ENCODE results near the gene CASP10.

Gene CASP10

DNA sequence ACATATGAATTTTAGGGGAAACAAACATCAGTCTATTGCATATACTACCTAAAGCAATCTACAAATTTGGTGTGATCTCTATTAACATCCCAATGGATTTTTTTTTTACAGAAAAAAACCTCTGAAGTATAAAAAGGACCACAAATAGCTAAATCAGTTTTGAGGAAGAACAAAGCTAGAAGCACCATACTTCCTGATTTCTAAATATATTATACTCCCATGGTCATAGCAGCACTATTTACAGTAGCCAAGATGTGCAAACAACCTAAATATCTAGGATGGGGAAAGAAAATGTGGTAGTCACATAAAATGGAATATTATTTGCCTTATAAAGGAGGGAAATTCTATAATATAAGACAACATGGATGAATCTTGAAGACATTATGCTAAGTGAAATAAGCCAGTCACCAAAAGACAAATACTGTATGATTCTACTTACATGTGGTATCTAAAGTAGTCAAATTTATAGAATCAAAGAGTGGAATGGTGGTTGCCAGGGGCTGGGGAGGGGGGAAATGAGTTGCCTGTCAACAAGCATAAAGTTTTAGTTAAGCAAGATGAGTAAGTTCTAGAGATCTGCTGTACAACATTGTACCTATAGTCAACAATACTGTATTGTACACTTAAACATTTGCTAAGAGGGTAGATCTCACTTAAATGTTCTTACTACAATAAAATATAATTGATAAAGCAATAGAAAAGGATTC lies 59.8 kb downstream of the CASP10 start:
- Histone ChIP-seq H3K9me3 (ENCODE audit: control insufficient read depth, insufficient read depth, low read length) (no peaks in the 10 kb centered on the region), H3K4me1 (ENCODE audit: control insufficient read depth, insufficient read depth, low read length) (no peaks in the 10 kb centered on the region), H3K27me3 (ENCODE audit: control insufficient read depth, insufficient read depth, low read length) (no peaks in the 10 kb centered on the region), H3K9ac (ENCODE audit: low read depth, low read length) (no peak overlapping the region), H3K4me3 (ENCODE audit: low read depth, low read length) (no peak overlapping the region), H3K36me3 (ENCODE audit: control insufficient read depth, insufficient read depth, low read length) (peaks cover 3% of the 10 kb centered on the region)

DNA sequence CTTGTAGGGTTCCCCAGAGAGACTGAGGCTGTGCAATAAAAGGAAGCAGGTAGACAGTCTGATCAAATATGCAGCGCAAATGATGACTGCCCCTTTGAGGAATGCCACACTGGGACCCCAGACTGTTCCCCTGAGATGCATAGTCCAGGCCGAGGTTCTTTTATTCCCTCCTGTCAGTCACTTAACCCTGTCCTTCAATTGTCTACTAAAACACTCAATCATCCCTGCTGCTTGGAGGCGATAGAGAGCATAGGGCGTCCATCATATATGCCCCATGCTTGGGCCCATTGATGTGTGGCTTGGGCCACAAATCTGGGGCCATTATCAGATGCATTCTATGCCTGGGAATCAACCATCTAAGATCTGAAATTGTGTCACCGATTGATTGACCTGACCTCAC lies 61.9 kb downstream of the CASP10 start:
- no peaks in the 10 kb centered on the region for H3K9me3 ChIP-seq (ENCODE audit: control insufficient read depth, insufficient read depth, low read length)
- no peak overlapping the region for H3K9ac ChIP-seq (ENCODE audit: low read depth, low read length)
- H3K36me3 ChIP-seq (ENCODE audit: control insufficient read depth, insufficient read depth, low read length), result no peaks in the 10 kb centered on the region
- H3K4me1 ChIP-seq (ENCODE audit: control insufficient read depth, insufficient read depth, low read length), result no peaks in the 10 kb centered on the region
- no peak overlapping the region for H3K4me3 ChIP-seq (ENCODE audit: low read depth, low read length)
- no peaks in the 10 kb centered on the region for H3K27me3 ChIP-seq (ENCODE audit: control insufficient read depth, insufficient read depth, low read length)

DNA sequence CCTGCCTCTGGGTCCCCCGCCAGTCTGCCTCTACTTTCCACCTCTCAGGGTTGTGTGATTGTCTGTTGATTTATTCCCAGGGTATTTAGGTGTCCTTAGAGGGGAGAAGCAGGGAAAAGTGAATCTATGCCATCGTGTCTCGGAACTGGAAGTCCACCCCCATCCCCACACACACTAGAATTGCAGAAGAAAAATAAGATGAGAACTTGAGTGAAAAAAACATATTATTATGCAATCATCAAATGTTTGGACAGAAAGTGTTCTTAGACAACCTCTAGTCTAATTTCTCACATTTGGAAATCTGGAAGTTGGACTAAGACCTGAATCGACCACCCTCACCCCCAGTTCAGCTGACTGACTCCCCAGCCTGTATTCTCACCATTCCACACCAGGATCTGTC lies 63.3 kb downstream of the CASP10 start:
- Histone ChIP-seq H3K9ac (ENCODE audit: low read depth, low read length) (no peak overlapping the region), H3K9me3 (ENCODE audit: control insufficient read depth, insufficient read depth, low read length) (no peaks in the 10 kb centered on the region), H3K36me3 (ENCODE audit: control insufficient read depth, insufficient read depth, low read length) (no peaks in the 10 kb centered on the region), H3K4me1 (ENCODE audit: control insufficient read depth, insufficient read depth, low read length) (no peaks in the 10 kb centered on the region), H3K27me3 (ENCODE audit: control insufficient read depth, insufficient read depth, low read length) (no peaks in the 10 kb centered on the region), H3K4me3 (ENCODE audit: low read depth, low read length) (no peak overlapping the region)

DNA sequence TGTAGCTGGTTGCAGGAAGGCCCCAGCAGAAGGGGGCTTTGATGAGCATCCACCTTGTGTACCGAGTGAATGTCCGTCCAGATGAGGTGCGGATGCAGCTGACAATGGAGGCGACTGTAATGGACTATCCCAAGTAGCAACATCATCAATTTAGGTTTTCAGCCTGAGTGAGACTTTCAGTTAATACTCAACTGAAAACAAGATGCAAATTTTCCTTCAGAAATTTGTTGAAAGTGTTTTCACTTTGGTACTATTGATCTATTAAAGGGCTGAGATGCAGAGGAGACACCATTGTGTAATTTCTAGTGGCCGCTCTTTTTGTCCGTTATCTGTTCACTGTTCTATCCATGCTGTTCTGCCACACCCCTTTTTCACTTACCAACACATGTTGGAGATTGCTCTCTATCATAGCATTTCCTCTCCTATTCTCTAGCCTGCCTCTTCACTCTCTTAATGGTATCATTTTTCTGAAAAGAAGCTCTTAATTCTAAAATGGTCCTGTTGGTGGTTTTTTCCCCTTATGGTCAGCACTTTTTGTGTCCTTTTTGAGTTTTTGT lies 65.4 kb downstream of the CASP10 start:
- H3K27me3 ChIP-seq (ENCODE audit: control insufficient read depth, insufficient read depth, low read length), result no peaks in the 10 kb centered on the region
- no peaks in the 10 kb centered on the region for H3K36me3 ChIP-seq (ENCODE audit: control insufficient read depth, insufficient read depth, low read length)
- H3K4me3 ChIP-seq (ENCODE audit: low read depth, low read length), result no peak overlapping the region
- no peaks in the 10 kb centered on the region for H3K9me3 ChIP-seq (ENCODE audit: control insufficient read depth, insufficient read depth, low read length)
- no peaks in the 10 kb centered on the region for H3K4me1 ChIP-seq (ENCODE audit: control insufficient read depth, insufficient read depth, low read length)
- no peak overlapping the region for H3K9ac ChIP-seq (ENCODE audit: low read depth, low read length)

DNA sequence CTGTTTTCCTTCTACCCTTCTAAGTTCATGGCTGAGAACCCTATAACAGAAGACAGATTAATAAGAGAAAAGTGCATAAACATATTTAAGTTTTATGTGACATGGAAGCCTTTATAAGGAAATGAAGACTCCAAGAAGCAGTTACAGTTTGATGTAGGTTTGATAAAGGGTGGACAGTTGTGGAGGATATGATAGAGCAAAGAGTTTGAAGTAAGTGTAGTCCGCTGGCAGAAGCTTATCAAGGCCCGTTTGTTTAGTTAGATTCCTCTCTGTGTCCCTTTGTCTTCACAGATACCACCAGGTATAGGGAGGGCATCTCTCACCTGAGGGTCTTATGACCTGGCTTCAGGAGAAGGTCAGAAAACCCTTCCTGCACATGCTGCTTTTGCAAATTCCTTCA lies 66.9 kb downstream of the CASP10 start:
- H3K36me3 ChIP-seq (ENCODE audit: control insufficient read depth, insufficient read depth, low read length), result no peaks in the 10 kb centered on the region
- no peaks in the 10 kb centered on the region for H3K27me3 ChIP-seq (ENCODE audit: control insufficient read depth, insufficient read depth, low read length)
- no peaks in the 10 kb centered on the region for H3K9me3 ChIP-seq (ENCODE audit: control insufficient read depth, insufficient read depth, low read length)
- peaks cover 3% of the 10 kb centered on the region for H3K4me1 ChIP-seq (ENCODE audit: control insufficient read depth, insufficient read depth, low read length)
- H3K4me3 ChIP-seq (ENCODE audit: low read depth, low read length), result no peak overlapping the region
- H3K9ac ChIP-seq (ENCODE audit: low read depth, low read length), result no peak overlapping the region

DNA sequence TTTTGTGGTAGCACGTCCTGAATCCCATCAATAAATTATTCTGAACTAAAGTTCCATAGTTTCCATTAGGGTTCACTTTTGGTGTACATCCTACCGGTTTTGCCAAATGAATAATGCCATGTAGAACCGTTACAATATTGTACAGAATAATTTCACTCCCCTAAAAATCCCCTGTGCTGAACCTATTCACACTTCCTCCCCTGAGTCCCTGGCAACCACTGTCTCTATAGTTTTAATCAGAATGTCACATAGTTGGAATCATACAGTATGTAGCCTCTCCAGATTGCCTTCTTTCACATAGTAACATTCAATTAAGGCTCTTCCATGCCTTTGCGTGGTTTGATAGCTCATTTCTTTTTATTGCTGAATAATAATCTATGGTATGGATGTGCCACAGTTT lies 67.8 kb downstream of the CASP10 start:
- H3K9ac ChIP-seq (ENCODE audit: low read depth, low read length), result no peak overlapping the region
- H3K4me3 ChIP-seq (ENCODE audit: low read depth, low read length), result no peak overlapping the region
- H3K27me3 ChIP-seq (ENCODE audit: control insufficient read depth, insufficient read depth, low read length), result no peaks in the 10 kb centered on the region
- no peaks in the 10 kb centered on the region for H3K9me3 ChIP-seq (ENCODE audit: control insufficient read depth, insufficient read depth, low read length)
- H3K36me3 ChIP-seq (ENCODE audit: control insufficient read depth, insufficient read depth, low read length), result no peaks in the 10 kb centered on the region
- peaks cover 3% of the 10 kb centered on the region for H3K4me1 ChIP-seq (ENCODE audit: control insufficient read depth, insufficient read depth, low read length)

DNA sequence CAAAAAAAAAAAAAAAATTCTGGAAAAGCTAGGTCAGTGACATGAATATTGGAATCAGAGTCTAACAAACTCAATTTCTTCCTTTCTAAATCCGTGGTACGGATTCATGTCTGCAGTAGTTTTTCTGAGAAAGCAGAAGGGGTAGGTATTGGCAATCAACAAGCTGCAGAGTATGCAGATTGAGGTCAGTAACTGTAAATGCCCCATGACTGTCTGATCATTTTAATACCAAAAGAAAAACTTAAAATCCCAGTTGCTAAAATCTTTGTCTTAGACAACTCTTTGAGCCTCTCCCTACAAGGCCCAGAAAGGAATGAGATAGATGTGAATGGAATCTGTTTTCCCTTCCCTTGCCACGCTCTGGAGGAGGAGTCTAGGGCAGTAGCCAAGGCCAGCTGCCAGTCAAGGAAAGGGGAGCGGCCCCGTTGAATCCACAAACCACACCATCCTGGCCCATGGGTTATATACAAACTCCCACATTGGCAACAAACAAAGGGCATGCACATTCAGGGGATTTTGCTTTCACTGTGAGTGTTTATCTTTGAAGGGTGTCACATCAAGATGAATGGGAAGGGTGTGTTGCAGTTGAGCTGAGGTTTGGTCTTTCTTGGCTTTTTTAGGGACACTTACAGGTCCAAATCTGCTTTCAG lies 71.3 kb downstream of the CASP10 start:
- no peak overlapping the region for H3K9ac ChIP-seq (ENCODE audit: low read depth, low read length)

DNA sequence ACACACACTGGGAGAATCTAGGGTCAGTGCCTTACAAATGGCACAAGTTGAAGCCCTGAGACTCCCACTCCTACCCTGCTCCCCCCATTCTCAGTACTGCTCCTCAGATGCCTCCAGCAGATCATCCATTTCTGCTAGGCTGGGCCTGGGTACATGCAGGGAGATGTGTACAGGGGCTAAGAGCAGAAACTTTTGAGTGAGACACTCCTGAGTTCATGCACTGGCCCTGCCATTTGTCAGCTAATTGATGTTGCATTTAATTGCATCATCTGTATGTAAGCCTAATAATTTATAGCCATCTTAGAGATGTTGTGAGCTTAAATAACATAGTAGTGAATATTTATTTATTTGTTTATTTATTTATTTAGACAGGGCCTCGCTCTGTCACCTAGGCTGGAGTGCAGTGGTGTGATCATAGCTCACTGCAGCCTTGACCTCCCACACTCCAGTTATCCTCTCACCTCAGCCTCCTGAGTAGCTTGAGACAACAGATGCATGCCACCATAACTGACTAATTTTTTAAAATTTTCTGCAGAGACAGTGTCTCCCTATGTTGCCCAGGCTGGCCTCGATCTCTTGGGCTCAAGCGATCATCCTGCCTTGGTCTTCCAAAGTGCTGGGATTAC lies 72.6 kb downstream of the CASP10 start:
- Histone ChIP-seq H3K4me3 (ENCODE audit: low read depth, low read length) (no peak overlapping the region), H3K36me3 (ENCODE audit: control insufficient read depth, insufficient read depth, low read length) (no peaks in the 10 kb centered on the region), H3K9ac (ENCODE audit: low read depth, low read length) (no peak overlapping the region), H3K27me3 (ENCODE audit: control insufficient read depth, insufficient read depth, low read length) (no peaks in the 10 kb centered on the region), H3K4me1 (ENCODE audit: control insufficient read depth, insufficient read depth, low read length) (peaks cover 17% of the 10 kb centered on the region), H3K9me3 (ENCODE audit: control insufficient read depth, insufficient read depth, low read length) (no peaks in the 10 kb centered on the region)

More for the DNA sequence above, 71.3 kb downstream of the CASP10 start:
- H3K27me3 ChIP-seq (ENCODE audit: control insufficient read depth, insufficient read depth, low read length), result no peaks in the 10 kb centered on the region
- H3K36me3 ChIP-seq (ENCODE audit: control insufficient read depth, insufficient read depth, low read length), result no peaks in the 10 kb centered on the region
- H3K4me1 ChIP-seq (ENCODE audit: control insufficient read depth, insufficient read depth, low read length), result peaks cover 17% of the 10 kb centered on the region
- H3K9me3 ChIP-seq (ENCODE audit: control insufficient read depth, insufficient read depth, low read length), result no peaks in the 10 kb centered on the region
- no peak overlapping the region for H3K4me3 ChIP-seq (ENCODE audit: low read depth, low read length)

DNA sequence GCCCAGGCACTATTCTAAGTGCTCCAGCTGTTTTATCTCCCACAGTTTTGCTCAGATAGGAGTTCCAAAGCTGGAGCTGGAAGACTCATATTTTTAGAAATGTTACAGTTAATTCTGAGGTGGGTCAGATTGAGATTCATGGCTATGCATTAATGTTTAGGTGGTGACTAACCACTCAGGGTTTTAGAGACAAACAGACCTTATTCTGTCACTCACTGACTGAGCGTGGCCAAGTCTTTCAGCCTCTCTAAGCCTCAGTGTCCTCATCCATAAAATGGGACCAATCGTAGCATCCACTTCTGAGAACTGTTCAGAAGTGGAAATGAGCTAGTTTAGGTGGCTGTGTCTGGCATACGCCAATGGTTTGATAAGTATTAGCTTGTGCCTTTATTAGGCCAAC lies 73.1 kb downstream of the CASP10 start:
- Histone ChIP-seq H3K4me1 (ENCODE audit: control insufficient read depth, insufficient read depth, low read length) (peaks cover 17% of the 10 kb centered on the region), H3K9me3 (ENCODE audit: control insufficient read depth, insufficient read depth, low read length) (no peaks in the 10 kb centered on the region), H3K9ac (ENCODE audit: low read depth, low read length) (no peak overlapping the region), H3K4me3 (ENCODE audit: low read depth, low read length) (no peak overlapping the region), H3K27me3 (ENCODE audit: control insufficient read depth, insufficient read depth, low read length) (no peaks in the 10 kb centered on the region), H3K36me3 (ENCODE audit: control insufficient read depth, insufficient read depth, low read length) (no peaks in the 10 kb centered on the region)

DNA sequence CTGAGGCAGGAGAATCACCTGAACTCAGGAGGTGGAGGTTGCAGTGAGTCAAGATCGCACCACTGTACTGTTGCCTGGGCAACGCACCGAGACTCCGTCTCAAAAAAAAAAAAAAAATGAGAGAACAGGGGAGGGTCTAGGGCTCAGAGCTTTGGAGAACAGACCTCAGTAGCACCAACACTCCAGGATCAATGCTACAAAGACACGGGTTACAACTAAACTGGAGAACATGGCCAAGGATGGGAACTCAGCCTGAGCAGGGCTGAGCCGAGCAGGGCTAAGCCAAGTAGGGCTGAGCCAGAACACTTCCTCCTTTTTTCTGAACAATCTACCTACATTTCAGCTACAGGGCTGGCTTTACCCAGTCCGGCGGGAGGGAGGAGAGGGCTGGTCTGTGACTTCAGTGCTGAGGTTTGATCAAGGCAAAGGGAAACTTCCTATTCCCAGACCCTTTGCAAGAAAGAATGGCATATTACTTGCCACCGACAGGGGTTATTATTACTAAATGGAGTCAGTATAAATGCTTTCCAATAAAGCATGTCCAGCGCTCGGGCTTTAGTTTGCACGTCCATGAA lies 74.5 kb downstream of the CASP10 start:
- Histone ChIP-seq H3K4me3 (ENCODE audit: low read depth, low read length) (peak overlapping the region; percentile 14), H3K4me1 (ENCODE audit: control insufficient read depth, insufficient read depth, low read length) (peaks cover 17% of the 10 kb centered on the region), H3K27me3 (ENCODE audit: control insufficient read depth, insufficient read depth, low read length) (no peaks in the 10 kb centered on the region), H3K36me3 (ENCODE audit: control insufficient read depth, insufficient read depth, low read length) (no peaks in the 10 kb centered on the region), H3K9me3 (ENCODE audit: control insufficient read depth, insufficient read depth, low read length) (no peaks in the 10 kb centered on the region), H3K9ac (ENCODE audit: low read depth, low read length) (no peak overlapping the region)

DNA sequence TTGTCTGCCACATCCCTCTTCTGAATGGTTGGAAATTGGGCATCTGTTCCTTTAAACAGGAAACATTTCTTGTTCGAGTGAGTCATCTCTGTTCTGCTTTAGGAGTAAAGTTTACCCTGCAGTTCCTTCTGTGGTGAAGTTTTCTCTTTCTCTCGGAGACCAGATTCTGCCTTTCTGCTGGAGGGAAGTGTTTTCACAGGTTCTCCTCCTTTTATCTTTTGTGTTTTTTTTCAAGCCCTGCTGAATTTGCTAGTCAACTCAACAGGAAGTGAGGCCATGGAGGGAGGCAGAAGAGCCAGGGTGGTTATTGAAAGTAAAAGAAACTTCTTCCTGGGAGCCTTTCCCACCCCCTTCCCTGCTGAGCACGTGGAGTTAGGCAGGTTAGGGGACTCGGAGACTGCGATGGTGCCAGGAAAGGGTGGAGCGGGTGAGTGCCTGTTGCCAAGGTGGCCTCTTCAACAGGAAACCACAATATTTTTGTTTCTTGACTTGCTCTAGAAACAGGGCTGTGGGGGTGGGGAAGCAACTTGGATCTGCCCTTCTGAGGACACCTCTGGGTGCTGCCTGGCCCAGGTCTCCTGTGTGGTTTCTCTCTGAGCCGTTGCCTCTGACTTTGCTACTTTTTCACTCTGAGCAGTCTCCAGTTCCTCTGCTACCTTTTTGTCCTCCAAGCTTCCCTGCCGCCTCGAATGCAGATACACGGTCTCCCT lies 75.2 kb downstream of the CASP10 start:
- Histone ChIP-seq H3K27me3 (ENCODE audit: control insufficient read depth, insufficient read depth, low read length) (no peaks in the 10 kb centered on the region), H3K4me3 (ENCODE audit: low read depth, low read length) (peak overlapping the region; percentile 39), H3K36me3 (ENCODE audit: control insufficient read depth, insufficient read depth, low read length) (no peaks in the 10 kb centered on the region), H3K9ac (ENCODE audit: low read depth, low read length) (peak overlapping the region; percentile 17), H3K9me3 (ENCODE audit: control insufficient read depth, insufficient read depth, low read length) (no peaks in the 10 kb centered on the region), H3K4me1 (ENCODE audit: control insufficient read depth, insufficient read depth, low read length) (peaks cover 17% of the 10 kb centered on the region)
